Activated B cell treated with CpG ODN at 0.5 μM for 24 hours (primary cell): ENCODE measurements around the gene CDC42BPA. TPM values are rescaled to one million over a fixed set of nuclear protein-coding genes. Genes with fewer than 3 reads are reported as not detected.
"Not testable (repeated sequence)": the region's sequence is repeated elsewhere in the genome, so short reads cannot be mapped to it uniquely, and the experiment has no call there.

ENCODE experiments used
- ATAC-seq: fragments of 200-7000 bp; cut with Tn5 transposase; one replicate; pipeline ENCODE4 v1.10.0; 2021; ENCODE audit warnings: low read depth, mild to moderate bottlenecking, moderate library complexity
- CTCF ChIA-PET: fragments of 350-600 bp; sonication (Branson Sonifier 250); formaldehyde crosslinking; loops from one replicate; lab custom pipeline; 2021; ENCODE audit warnings: antibody characterized with exemption; lab: Charles Lee
- POLR2A ChIA-PET: fragments of 350-600 bp; sonication (Branson Sonifier 250); formaldehyde crosslinking; loops from one replicate; lab custom pipeline; 2021; ENCODE audit warnings: antibody characterized with exemption; lab: Charles Lee
- DNase-seq: peaks from one replicate; pipeline ENCODE4 v3.0.0; 2022
- H3K27ac Mint-ChIP-seq: one replicate; pipeline ENCODE4 v1.8.0; 2020; ENCODE audit warnings: mixed read lengths
- H3K27me3 Mint-ChIP-seq: one replicate; pipeline ENCODE4 v1.8.0; 2021; ENCODE audit warnings: mixed read lengths
- H3K36me3 Mint-ChIP-seq: one replicate; pipeline ENCODE4 v1.8.0; 2021; ENCODE audit warnings: low read depth, mixed read lengths
- H3K4me1 Mint-ChIP-seq: one replicate; pipeline ENCODE4 v1.8.0; 2021; ENCODE audit warnings: mixed read lengths
- H3K4me3 Mint-ChIP-seq: one replicate; pipeline ENCODE4 v1.8.0; 2020; ENCODE audit warnings: mild to moderate bottlenecking, mixed read lengths
- H3K9me3 Mint-ChIP-seq: one replicate; pipeline ENCODE4 v1.8.0; 2020; ENCODE audit warnings: mixed read lengths
- CTCF ChIP-seq: fragments of 200-600 bp; IDR thresholded peaks from one replicate; pipeline ENCODE4 v1.8.0; 2022; ENCODE audit warnings: antibody characterized with exemption, mild to moderate bottlenecking
- intact Hi-C: fragments of 100-400 bp; cut with micrococcal nuclease; formaldehyde crosslinking; loops from one replicate; pipeline ENCODE4 v1.15.1; 2024
- total RNA-seq: library from RNA; stranded (reverse); gene quantifications from 2 replicates; pipeline ENCODE4 v1.2.3, GENCODE V29; 2022

Gene CDC42BPA
- total RNA-seq, 1 donor from 2014 or later: 0.29 TPM

- H3K4me3 Mint-ChIP-seq: no peak overlapping the region
- no peak for TF ChIP-seq CTCF
- intact Hi-C loops: no loop called here
- ATAC-seq: no peak
- no peaks in the 10 kb centered on the region for H3K4me1 Mint-ChIP-seq
- H3K36me3 Mint-ChIP-seq: no peaks in the 10 kb centered on the region
- ChIA-PET POLR2A (no interaction called here), CTCF (no interaction called here)
- no peaks in the 10 kb centered on the region for H3K9me3 Mint-ChIP-seq
- peaks cover 12% of the 10 kb centered on the region for H3K27me3 Mint-ChIP-seq
- no peak overlapping the region for H3K27ac Mint-ChIP-seq
- DNase-seq: no peak
These were observed 205.8 kb downstream of the CDC42BPA start for GRCh38 chr1:227112538-227112937.

GRCh38 chr1:227111782-227112181 lies 206.5 kb downstream of the CDC42BPA start:
- no peak for DNase-seq
- ChIA-PET CTCF (no interaction called here), POLR2A (no interaction called here)
- intact Hi-C loops: no loop called here
- ATAC-seq: no peak
- no peak for TF ChIP-seq CTCF
- Mint-ChIP-seq H3K9me3 (no peaks in the 10 kb centered on the region), H3K36me3 (no peaks in the 10 kb centered on the region), H3K4me3 (no peak overlapping the region), H3K27ac (no peak overlapping the region), H3K4me1 (no peaks in the 10 kb centered on the region), H3K27me3 (peaks cover 15% of the 10 kb centered on the region)

- intact Hi-C loops, H3K9me3 Mint-ChIP-seq, H3K4me3 Mint-ChIP-seq, CTCF ChIA-PET, H3K27ac Mint-ChIP-seq, ATAC-seq, H3K36me3 Mint-ChIP-seq, DNase-seq, POLR2A ChIA-PET, H3K4me1 Mint-ChIP-seq: not testable (repeated sequence)
- H3K27me3 Mint-ChIP-seq: peaks cover 10% of the 10 kb centered on the region
These were observed 213.0 kb downstream of the CDC42BPA start for GRCh38 chr1:227105291-227105690.

- Mint-ChIP-seq H3K4me1 (no peaks in the 10 kb centered on the region), H3K4me3 (no peak overlapping the region), H3K36me3 (no peaks in the 10 kb centered on the region), H3K27ac (no peak overlapping the region), H3K9me3 (no peaks in the 10 kb centered on the region), H3K27me3 (peaks cover 3% of the 10 kb centered on the region)
- CTCF ChIA-PET: no interaction called here
- no peak for ATAC-seq
- no peak for TF ChIP-seq CTCF
- POLR2A ChIA-PET: no interaction called here
- intact Hi-C loops: no loop called here
- DNase-seq: no peak
These were observed 216.2 kb downstream of the CDC42BPA start for GRCh38 chr1:227102056-227102455.

GRCh38 chr1:227094249-227094966 lies 223.9 kb downstream of the CDC42BPA start:
- TF ChIP-seq CTCF: no peak
- Mint-ChIP-seq H3K4me3 (no peak overlapping the region), H3K36me3 (no peaks in the 10 kb centered on the region), H3K27me3 (no peaks in the 10 kb centered on the region), H3K27ac (no peak overlapping the region), H3K9me3 (no peaks in the 10 kb centered on the region), H3K4me1 (no peaks in the 10 kb centered on the region)
- no peak for ATAC-seq
- intact Hi-C loops: no loop called here
- ChIA-PET POLR2A (no interaction called here), CTCF (no interaction called here)
- DNase-seq: no peak

- ChIA-PET CTCF (no interaction called here), POLR2A (no interaction called here)
- no peaks in the 10 kb centered on the region for H3K4me1 Mint-ChIP-seq
- H3K36me3 Mint-ChIP-seq: no peaks in the 10 kb centered on the region
- intact Hi-C loops: no loop called here
- no peak for TF ChIP-seq CTCF
- H3K9me3 Mint-ChIP-seq: no peaks in the 10 kb centered on the region
- H3K27me3 Mint-ChIP-seq: peaks cover 1% of the 10 kb centered on the region
- no peak for ATAC-seq
- DNase-seq: no peak
- no peak overlapping the region for H3K27ac Mint-ChIP-seq
- no peak overlapping the region for H3K4me3 Mint-ChIP-seq
These were observed 225.0 kb downstream of the CDC42BPA start for GRCh38 chr1:227093309-227093708.
